Measurements from ENCODE around the gene FHOD3.

The FHOD3 gene

GRCh38 chr18:36580266-36580665, 282.8 kb downstream of the FHOD3 start:
- POLR2A ChIA-PET: no interaction called here
- no peak overlapping the region for H3K27ac ChIP-seq (ENCODE audit: insufficient read depth in 1 of 2, low read depth in 1 of 2, low read length in 2 of 2, poor library complexity in 1 of 2, severe bottlenecking in 2 of 2)
- DNase-seq: no peak

GRCh38 chr18:36580874-36581750, 283.6 kb downstream of the FHOD3 start:
- no peak for DNase-seq
- Histone ChIP-seq H3K27me3 (replicated peaks in 2 of 5; ENCODE audit: control insufficient read depth in 4 of 5, insufficient read depth in 5 of 5, low read length in 4 of 5) (peaks cover 0 to under 1% (median 0%) of the 10 kb centered on the region in 5 experiments), H3K9me3 (ENCODE audit: control extremely low read depth in 1 of 5, control insufficient read depth in 4 of 5, insufficient read depth in 2 of 5, low read depth in 1 of 5, low read length in 4 of 5) (no peaks in the 10 kb centered on the region), H3K4me1 (ENCODE audit: control extremely low read depth in 1 of 4, control insufficient read depth in 4 of 4, insufficient read depth in 4 of 4, low read length in 3 of 4) (no peaks in the 10 kb centered on the region), H3K27ac (ENCODE audit: insufficient read depth in 1 of 2, low read depth in 1 of 2, low read length in 2 of 2, poor library complexity in 1 of 2, severe bottlenecking in 2 of 2) (no peak overlapping the region), H3K4me3 (ENCODE audit: control insufficient read depth in 1 of 7, extremely low read depth in 1 of 7, insufficient read depth in 4 of 7, low read depth in 2 of 7, low read length in 6 of 7) (no peak overlapping the region), H3K36me3 (ENCODE audit: control insufficient read depth in 4 of 4, insufficient read depth in 4 of 4, low read length in 3 of 4) (no peaks in the 10 kb centered on the region)
- ChIA-PET CTCF (no interaction called here), POLR2A (no interaction called here)
- 100% methylated on average over 1 of the region's 6 CpGs for WGBS (ENCODE audit: insufficient coverage)

More at GRCh38 chr18:36580266-36580665, 282.8 kb downstream of the FHOD3 start:
- Histone ChIP-seq H3K4me3 (ENCODE audit: control insufficient read depth in 1 of 7, extremely low read depth in 1 of 7, insufficient read depth in 4 of 7, low read depth in 2 of 7, low read length in 6 of 7) (no peak overlapping the region), H3K27me3 (replicated peaks in 2 of 5; ENCODE audit: control insufficient read depth in 4 of 5, insufficient read depth in 5 of 5, low read length in 4 of 5) (peaks cover 0 to 3% (median 0%) of the 10 kb centered on the region in 5 experiments), H3K36me3 (ENCODE audit: control insufficient read depth in 4 of 4, insufficient read depth in 4 of 4, low read length in 3 of 4) (no peaks in the 10 kb centered on the region), H3K4me1 (ENCODE audit: control extremely low read depth in 1 of 4, control insufficient read depth in 4 of 4, insufficient read depth in 4 of 4, low read length in 3 of 4) (no peaks in the 10 kb centered on the region), H3K9me3 (ENCODE audit: control extremely low read depth in 1 of 5, control insufficient read depth in 4 of 5, insufficient read depth in 2 of 5, low read depth in 1 of 5, low read length in 4 of 5) (no peaks in the 10 kb centered on the region)
- CTCF ChIA-PET: no interaction called here
- 95% methylated on average over 2 of the region's 2 CpGs for WGBS (ENCODE audit: insufficient coverage)

GRCh38 chr18:36582988-36583745, 285.7 kb downstream of the FHOD3 start:
- H3K9me3 ChIP-seq (ENCODE audit: control extremely low read depth in 1 of 5, control insufficient read depth in 4 of 5, insufficient read depth in 2 of 5, low read depth in 1 of 5, low read length in 4 of 5): no peaks in the 10 kb centered on the region
- H3K36me3 ChIP-seq (ENCODE audit: control insufficient read depth in 4 of 4, insufficient read depth in 4 of 4, low read length in 3 of 4): no peaks in the 10 kb centered on the region
- H3K4me1 ChIP-seq (ENCODE audit: control extremely low read depth in 1 of 4, control insufficient read depth in 4 of 4, insufficient read depth in 4 of 4, low read length in 3 of 4): no peaks in the 10 kb centered on the region
- 94% methylated on average over 5 of the region's 5 CpGs for WGBS (ENCODE audit: insufficient coverage)
- no peak for DNase-seq
- no peak overlapping the region for H3K4me3 ChIP-seq (ENCODE audit: control insufficient read depth in 1 of 7, extremely low read depth in 1 of 7, insufficient read depth in 4 of 7, low read depth in 2 of 7, low read length in 6 of 7)
- CTCF ChIA-PET: interaction anchor here (1.4 kb wide), 1 partner anchor 14 kb away, joined by 5 read pairs; no protein-coding TSS in a partner anchor
- no peak overlapping the region for H3K27ac ChIP-seq (ENCODE audit: insufficient read depth in 1 of 2, low read depth in 1 of 2, low read length in 2 of 2, poor library complexity in 1 of 2, severe bottlenecking in 2 of 2)
- POLR2A ChIA-PET: no interaction called here
- H3K27me3 ChIP-seq (replicated peaks in 2 of 5; ENCODE audit: control insufficient read depth in 4 of 5, insufficient read depth in 5 of 5, low read length in 4 of 5): no peaks in the 10 kb centered on the region

GRCh38 chr18:36589857-36590543, 292.5 kb downstream of the FHOD3 start:
- H3K4me1 ChIP-seq (ENCODE audit: control extremely low read depth in 1 of 4, control insufficient read depth in 4 of 4, insufficient read depth in 4 of 4, low read length in 3 of 4): no peaks in the 10 kb centered on the region
- no peak overlapping the region for H3K27ac ChIP-seq (ENCODE audit: insufficient read depth in 1 of 2, low read depth in 1 of 2, low read length in 2 of 2, poor library complexity in 1 of 2, severe bottlenecking in 2 of 2)
- H3K4me3 ChIP-seq (ENCODE audit: control insufficient read depth in 1 of 7, extremely low read depth in 1 of 7, insufficient read depth in 4 of 7, low read depth in 2 of 7, low read length in 6 of 7): no peak overlapping the region
- H3K36me3 ChIP-seq (ENCODE audit: control insufficient read depth in 4 of 4, insufficient read depth in 4 of 4, low read length in 3 of 4): no peaks in the 10 kb centered on the region
- no peaks in the 10 kb centered on the region for H3K9me3 ChIP-seq (ENCODE audit: control extremely low read depth in 1 of 5, control insufficient read depth in 4 of 5, insufficient read depth in 2 of 5, low read depth in 1 of 5, low read length in 4 of 5)
- 100% methylated on average over 5 of the region's 10 CpGs for WGBS (ENCODE audit: insufficient coverage)
- CTCF ChIA-PET: interaction anchor here (0.8 kb wide), 1 partner anchor 495 kb away, joined by 3 read pairs; no protein-coding TSS in a partner anchor
- POLR2A ChIA-PET: no interaction called here
- H3K27me3 ChIP-seq (replicated peaks in 2 of 5; ENCODE audit: control insufficient read depth in 4 of 5, insufficient read depth in 5 of 5, low read length in 4 of 5): no peaks in the 10 kb centered on the region
- no peak for DNase-seq

- H3K36me3 ChIP-seq (ENCODE audit: control insufficient read depth in 4 of 4, insufficient read depth in 4 of 4, low read length in 3 of 4): no peaks in the 10 kb centered on the region
- WGBS (ENCODE audit: insufficient coverage): 96% methylated on average over 13 of the region's 13 CpGs
- no peaks in the 10 kb centered on the region for H3K27me3 ChIP-seq (replicated peaks in 2 of 5; ENCODE audit: control insufficient read depth in 4 of 5, insufficient read depth in 5 of 5, low read length in 4 of 5)
- no peaks in the 10 kb centered on the region for H3K9me3 ChIP-seq (ENCODE audit: control extremely low read depth in 1 of 5, control insufficient read depth in 4 of 5, insufficient read depth in 2 of 5, low read depth in 1 of 5, low read length in 4 of 5)
- no peak overlapping the region for H3K4me3 ChIP-seq (ENCODE audit: control insufficient read depth in 1 of 7, extremely low read depth in 1 of 7, insufficient read depth in 4 of 7, low read depth in 2 of 7, low read length in 6 of 7)
- H3K4me1 ChIP-seq (ENCODE audit: control extremely low read depth in 1 of 4, control insufficient read depth in 4 of 4, insufficient read depth in 4 of 4, low read length in 3 of 4): no peaks in the 10 kb centered on the region
- no peak for DNase-seq
- CTCF ChIA-PET: interaction anchor here (0.8 kb wide), 1 partner anchor 496 kb away, joined by 3 read pairs; no protein-coding TSS in a partner anchor
- H3K27ac ChIP-seq (ENCODE audit: insufficient read depth in 1 of 2, low read depth in 1 of 2, low read length in 2 of 2, poor library complexity in 1 of 2, severe bottlenecking in 2 of 2): no peak overlapping the region
- POLR2A ChIA-PET: no interaction called here
These were observed 293.4 kb downstream of the FHOD3 start for GRCh38 chr18:36590621-36591580.

GRCh38 chr18:36592282-36592681, 294.8 kb downstream of the FHOD3 start:
- Histone ChIP-seq H3K27ac (ENCODE audit: insufficient read depth in 1 of 2, low read depth in 1 of 2, low read length in 2 of 2, poor library complexity in 1 of 2, severe bottlenecking in 2 of 2) (no peak overlapping the region), H3K36me3 (ENCODE audit: control insufficient read depth in 4 of 4, insufficient read depth in 4 of 4, low read length in 3 of 4) (no peaks in the 10 kb centered on the region), H3K27me3 (replicated peaks in 2 of 5; ENCODE audit: control insufficient read depth in 4 of 5, insufficient read depth in 5 of 5, low read length in 4 of 5) (no peaks in the 10 kb centered on the region), H3K9me3 (ENCODE audit: control extremely low read depth in 1 of 5, control insufficient read depth in 4 of 5, insufficient read depth in 2 of 5, low read depth in 1 of 5, low read length in 4 of 5) (no peaks in the 10 kb centered on the region), H3K4me1 (ENCODE audit: control extremely low read depth in 1 of 4, control insufficient read depth in 4 of 4, insufficient read depth in 4 of 4, low read length in 3 of 4) (no peaks in the 10 kb centered on the region), H3K4me3 (ENCODE audit: control insufficient read depth in 1 of 7, extremely low read depth in 1 of 7, insufficient read depth in 4 of 7, low read depth in 2 of 7, low read length in 6 of 7) (no peak overlapping the region)
- DNase-seq: no peak
- POLR2A ChIA-PET: no interaction called here
- CTCF ChIA-PET: no interaction called here
- WGBS (ENCODE audit: insufficient coverage): 98% methylated on average over 4 of the region's 5 CpGs

Data from common myeloid progenitor, CD34-positive (primary cell).